GM19043 (cell line): ENCODE data around the gene GINS2.

ENCODE experiments used
- ATAC-seq: cut with Tn5 transposase; IDR thresholded peaks from one replicate; pipeline ENCODE4 v1.9.1; 2021; ENCODE audit warnings: low read depth; ENCODE audit not compliant: unreplicated experiment

GINS2 gene

GRCh38 chr16:85690469-85691064, 1.8 kb upstream of the GINS2 start:
- ATAC-seq: no peak

- ATAC-seq: no peak
These were observed 1.2 kb upstream of the GINS2 start for GRCh38 chr16:85689950-85690320.

- no peak for ATAC-seq
These were observed 663 bp upstream of the GINS2 start for GRCh38 chr16:85689285-85689949.

GRCh38 chr16:85687651-85688471, 893 bp downstream of the GINS2 start:
- ATAC-seq: no peak

GRCh38 chr16:85686912-85687591, 1.7 kb downstream of the GINS2 start:
- no peak for ATAC-seq

GRCh38 chr16:85685251-85685650, 3.5 kb downstream of the GINS2 start:
- ATAC-seq: no peak

- no peak for ATAC-seq
These were observed 5.4 kb downstream of the GINS2 start for GRCh38 chr16:85683363-85683762.

GRCh38 chr16:85682516-85682915, 6.2 kb downstream of the GINS2 start:
- no peak for ATAC-seq

GRCh38 chr16:85681255-85681654, 7.5 kb downstream of the GINS2 start:
- no peak for ATAC-seq

GRCh38 chr16:85680352-85680944, 8.3 kb downstream of the GINS2 start:
- no peak for ATAC-seq

- ATAC-seq: no peak
These were observed 8.9 kb downstream of the GINS2 start for GRCh38 chr16:85679870-85680269.

GRCh38 chr16:85678821-85679220, 9.9 kb downstream of the GINS2 start:
- no peak for ATAC-seq

- no peak for ATAC-seq
These were observed 10.7 kb downstream of the GINS2 start for GRCh38 chr16:85678016-85678415.

- no peak for ATAC-seq
These were observed 11.3 kb downstream of the GINS2 start for GRCh38 chr16:85677383-85677967.

- no peak for ATAC-seq
These were observed 12.3 kb downstream of the GINS2 start for GRCh38 chr16:85676466-85676865.

- no peak for ATAC-seq
These were observed 13.4 kb downstream of the GINS2 start for GRCh38 chr16:85675251-85675874.

- ATAC-seq: no peak
These were observed 13.9 kb downstream of the GINS2 start for GRCh38 chr16:85674828-85675227.

GRCh38 chr16:85674418-85674755, 14.4 kb downstream of the GINS2 start:
- no peak for ATAC-seq

- ATAC-seq: no peak
These were observed 15.0 kb downstream of the GINS2 start for GRCh38 chr16:85673529-85674417.
